Mucosa of descending colon (tissue), 3 donors: ENCODE results near the gene DBNDD2. TPM values are rescaled to one million over a fixed set of nuclear protein-coding genes. Genes with fewer than 3 reads are reported as not detected.

ENCODE experiments used
- ATAC-seq: fragments of 200-7000 bp; cut with Tn5 transposase; one replicate; pipeline ENCODE4 v1.9.1; 2020; ENCODE audit warnings: mild to moderate bottlenecking, moderate library complexity
- DNase-seq, 3 donors: peaks; one replicate each; pipeline ENCODE4 v3.0.0-alpha.2; 2020
- H3K36me3 ChIP-seq: fragments of 200-600 bp; one replicate; pipeline ENCODE4 v1.8.0; 2021; ENCODE audit warnings: low read depth, mild to moderate bottlenecking
- H3K4me1 ChIP-seq: fragments of 200-600 bp; one replicate; pipeline ENCODE4 v1.8.0; 2021; ENCODE audit warnings: low read depth, mild to moderate bottlenecking
- H3K4me3 ChIP-seq: fragments of 200-600 bp; one replicate; pipeline ENCODE4 v1.8.0; 2021; ENCODE audit warnings: mild to moderate bottlenecking
- H3K9me3 ChIP-seq: fragments of 200-600 bp; one replicate; pipeline ENCODE4 v1.8.0; 2021; ENCODE audit warnings: mild to moderate bottlenecking
- intact Hi-C, 2 donors: fragments of 100-400 bp; cut with DNase I in 1 of 2; cut with micrococcal nuclease in 1 of 2; formaldehyde crosslinking; loops; one replicate each; pipeline versions ENCODE4 v1.11.0 to v1.11.1; 2022; cut with DNase I, micrococcal nuclease
- total RNA-seq, 3 donors: library from RNA; stranded (reverse); fragmentation: NEBNext Ultra II Directional in 2 of 3; extraction: Animal tissue kit (Norgen Biotek cat#: 25700) in 2 of 3; gene quantifications; one replicate each; pipeline versions ENCODE4 v1.2.1 to v1.2.4, GENCODE V29; 2021 to 2023
- TF ChIP-seq, protein P1 (sequence below): fragments of 200-600 bp; IDR thresholded peaks from one replicate; pipeline ENCODE4 v1.8.0; 2022; ENCODE audit warnings: antibody characterized with exemption, mild to moderate bottlenecking
- donor health status: DM: no; HTN: no; CAD: no; lungs with moderate emphysema.
- donor health status: DM: no; HTN: no; CAD: no.
- donor health status: DM: no; HTN: yes; CAD: no.

DBNDD2 gene
- total RNA-seq, 3 donors from 2014 or later: 108 to 125 (median 124) TPM

DNA sequence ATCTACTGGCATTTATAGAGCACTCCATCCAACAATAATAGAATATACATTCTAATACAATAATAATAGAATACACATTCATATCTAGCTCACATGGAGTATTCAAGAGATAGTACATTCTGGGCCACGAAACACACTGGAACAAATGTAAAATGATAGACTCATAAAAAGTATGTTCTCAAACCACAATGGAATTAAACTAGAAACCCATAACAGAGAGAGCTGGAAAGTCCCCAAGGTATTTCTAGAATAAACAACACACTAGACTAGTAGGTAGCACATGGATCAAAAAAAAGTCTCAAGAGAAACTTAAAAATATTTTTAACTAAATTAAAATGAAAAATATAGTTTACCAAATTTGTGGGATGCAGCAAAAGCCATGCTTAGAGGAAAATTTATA is 20.8 kb upstream of the DBNDD2 start:
- no peak for DNase-seq
- Histone ChIP-seq H3K4me3 (no peak overlapping the region), H3K9me3 (no peaks in the 10 kb centered on the region), H3K36me3 (no peaks in the 10 kb centered on the region), H3K4me1 (no peaks in the 10 kb centered on the region)
- TF ChIP-seq, protein P1, sequence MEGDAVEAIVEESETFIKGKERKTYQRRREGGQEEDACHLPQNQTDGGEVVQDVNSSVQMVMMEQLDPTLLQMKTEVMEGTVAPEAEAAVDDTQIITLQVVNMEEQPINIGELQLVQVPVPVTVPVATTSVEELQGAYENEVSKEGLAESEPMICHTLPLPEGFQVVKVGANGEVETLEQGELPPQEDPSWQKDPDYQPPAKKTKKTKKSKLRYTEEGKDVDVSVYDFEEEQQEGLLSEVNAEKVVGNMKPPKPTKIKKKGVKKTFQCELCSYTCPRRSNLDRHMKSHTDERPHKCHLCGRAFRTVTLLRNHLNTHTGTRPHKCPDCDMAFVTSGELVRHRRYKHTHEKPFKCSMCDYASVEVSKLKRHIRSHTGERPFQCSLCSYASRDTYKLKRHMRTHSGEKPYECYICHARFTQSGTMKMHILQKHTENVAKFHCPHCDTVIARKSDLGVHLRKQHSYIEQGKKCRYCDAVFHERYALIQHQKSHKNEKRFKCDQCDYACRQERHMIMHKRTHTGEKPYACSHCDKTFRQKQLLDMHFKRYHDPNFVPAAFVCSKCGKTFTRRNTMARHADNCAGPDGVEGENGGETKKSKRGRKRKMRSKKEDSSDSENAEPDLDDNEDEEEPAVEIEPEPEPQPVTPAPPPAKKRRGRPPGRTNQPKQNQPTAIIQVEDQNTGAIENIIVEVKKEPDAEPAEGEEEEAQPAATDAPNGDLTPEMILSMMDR: no peak
- intact Hi-C loops: no loop called here
- no peak for ATAC-seq

GRCh38 chr20:45390931-45391330 is 17.2 kb upstream of the DBNDD2 start:
- H3K4me1 ChIP-seq: no peaks in the 10 kb centered on the region
- intact Hi-C loops: no loop called here
- no peak overlapping the region for H3K4me3 ChIP-seq
- no peaks in the 10 kb centered on the region for H3K9me3 ChIP-seq
- no peaks in the 10 kb centered on the region for H3K36me3 ChIP-seq
- TF ChIP-seq, protein P1: no peak
- no peak for DNase-seq
- ATAC-seq: no peak

DNA sequence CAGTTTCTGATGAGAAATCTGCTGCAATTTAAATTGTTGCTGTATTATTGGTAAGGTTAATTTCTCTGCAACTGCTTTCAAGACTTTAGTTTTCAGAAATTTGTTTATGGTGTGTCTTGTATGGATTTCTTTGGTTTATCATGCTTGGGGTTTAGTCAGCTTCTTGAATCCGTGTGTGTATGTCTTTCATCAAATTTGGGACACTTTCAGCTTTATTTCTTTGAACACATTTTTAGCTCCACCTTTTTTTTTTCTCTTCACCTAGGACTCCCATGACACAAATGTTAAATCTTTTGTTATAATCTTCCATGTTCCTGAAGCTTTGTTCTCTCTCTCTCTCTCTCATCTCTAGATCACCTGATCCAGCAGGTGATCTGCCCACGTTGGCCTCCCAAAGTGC is 16.5 kb upstream of the DBNDD2 start:
- Histone ChIP-seq H3K4me3 (no peak overlapping the region), H3K36me3 (no peaks in the 10 kb centered on the region), H3K9me3 (no peaks in the 10 kb centered on the region), H3K4me1 (no peaks in the 10 kb centered on the region)
- TF ChIP-seq, protein P1: no peak
- ATAC-seq (no peak), DNase-seq (no peak)
- intact Hi-C loops: no loop called here

GRCh38 chr20:45392733-45393132 is 15.4 kb upstream of the DBNDD2 start:
- no peaks in the 10 kb centered on the region for H3K36me3 ChIP-seq
- no peak for DNase-seq
- TF ChIP-seq, protein P1: no peak
- no peaks in the 10 kb centered on the region for H3K4me1 ChIP-seq
- intact Hi-C loops: no loop called here
- H3K9me3 ChIP-seq: no peaks in the 10 kb centered on the region
- ATAC-seq: no peak
- no peak overlapping the region for H3K4me3 ChIP-seq

DNA sequence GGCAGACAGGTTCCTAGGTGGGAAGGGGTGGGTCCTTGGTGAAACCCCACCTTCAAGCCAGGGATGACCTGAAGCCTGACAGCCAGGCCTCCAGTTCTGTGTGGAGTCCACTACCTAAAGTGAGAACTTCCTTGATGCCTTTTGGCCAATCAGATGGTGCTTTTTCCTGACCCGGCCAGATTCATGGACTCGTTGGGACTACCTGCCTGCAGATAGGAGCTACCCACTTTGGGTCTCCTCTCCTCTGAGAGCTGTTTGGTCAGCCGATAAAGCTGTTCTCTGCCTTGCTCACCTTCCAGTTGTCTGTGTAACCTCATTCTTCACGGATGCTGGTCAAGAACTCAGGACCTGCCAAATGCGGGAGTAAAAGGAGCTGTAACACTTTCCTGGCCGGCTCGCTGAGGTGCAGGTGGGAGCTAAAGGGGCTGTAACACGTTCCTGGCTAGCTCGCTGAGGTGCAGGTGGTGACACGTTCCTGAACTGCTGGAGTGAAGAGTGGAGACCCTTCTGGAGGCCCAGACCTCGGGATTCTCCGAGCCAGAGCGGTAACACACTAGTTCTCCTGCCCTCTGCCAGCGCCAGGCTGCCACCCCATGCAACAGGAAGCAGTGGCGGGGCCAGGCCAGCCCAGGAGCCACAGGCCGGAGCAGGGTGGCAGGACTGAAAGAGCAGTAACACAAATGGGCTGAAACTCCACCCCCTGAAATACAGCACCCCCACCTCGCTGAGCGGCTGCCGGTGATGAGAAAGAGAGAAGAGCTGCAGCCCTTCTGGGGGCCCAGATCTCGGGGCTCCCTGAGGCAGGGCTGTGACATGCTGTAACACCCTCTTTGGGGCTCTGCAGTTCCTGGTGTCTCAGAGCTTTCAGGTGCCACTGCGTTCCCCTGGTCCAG is 13.6 kb upstream of the DBNDD2 start:
- Histone ChIP-seq H3K4me3 (no peak overlapping the region), H3K36me3 (no peaks in the 10 kb centered on the region), H3K4me1 (no peaks in the 10 kb centered on the region), H3K9me3 (no peaks in the 10 kb centered on the region)
- ATAC-seq: no peak
- TF ChIP-seq, protein P1: no peak
- DNase-seq: no peak
- intact Hi-C loops: no loop called here

DNA sequence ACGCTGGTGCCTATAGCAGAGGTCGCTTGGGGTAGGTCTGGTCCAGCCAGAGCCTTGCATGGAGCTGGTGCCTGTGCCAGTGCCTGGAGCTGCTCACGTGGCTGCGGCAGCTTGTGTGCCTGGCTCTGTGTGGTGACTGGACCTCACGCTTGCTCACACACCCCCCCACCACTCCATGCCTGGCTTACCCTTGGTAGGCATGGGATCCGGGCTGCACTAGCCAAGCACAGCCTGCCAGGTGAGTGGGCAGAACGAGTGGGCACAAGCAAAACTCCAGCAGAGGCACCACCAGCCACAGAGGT is 13.0 kb upstream of the DBNDD2 start:
- Histone ChIP-seq H3K4me3 (no peak overlapping the region), H3K4me1 (no peaks in the 10 kb centered on the region), H3K36me3 (no peaks in the 10 kb centered on the region), H3K9me3 (peaks cover 3% of the 10 kb centered on the region)
- intact Hi-C loops: no loop called here
- ATAC-seq (no peak), DNase-seq (no peak)
- TF ChIP-seq, protein P1: no peak
